Raji (cell line): ENCODE data around the gene TSPAN3.

Experiments
- POLR2A ChIP-seq: IDR thresholded peaks from 2 replicates; pipeline ENCODE4 v1.6.1; 2011; ENCODE audit warnings: low read depth, low read length, control low read depth; ENCODE audit not compliant: insufficient read depth

TSPAN3 gene

GRCh38 chr15:77027111-77027696, 43.7 kb downstream of the TSPAN3 start:
- no peak for TF ChIP-seq POLR2A

GRCh38 chr15:77026501-77027110, 44.3 kb downstream of the TSPAN3 start:
- no peak for TF ChIP-seq POLR2A

GRCh38 chr15:77025941-77026411, 44.9 kb downstream of the TSPAN3 start:
- no peak for TF ChIP-seq POLR2A

- TF ChIP-seq POLR2A = no peak
Measured at GRCh38 chr15:77025083-77025901, 45.6 kb downstream of the TSPAN3 start.

GRCh38 chr15:77024273-77025082, 46.4 kb downstream of the TSPAN3 start:
- no peak for TF ChIP-seq POLR2A

- TF ChIP-seq POLR2A = no peak
Measured at GRCh38 chr15:77023576-77024272, 47.2 kb downstream of the TSPAN3 start.

- TF ChIP-seq POLR2A = no peak
Measured at GRCh38 chr15:77022646-77023575, 48.0 kb downstream of the TSPAN3 start.

- TF ChIP-seq POLR2A = no peak
Measured at GRCh38 chr15:77021803-77022381, 49.0 kb downstream of the TSPAN3 start.

- no peak for TF ChIP-seq POLR2A
Measured at GRCh38 chr15:77021088-77021481, 49.8 kb downstream of the TSPAN3 start.

GRCh38 chr15:77020348-77021087, 50.4 kb downstream of the TSPAN3 start:
- no peak for TF ChIP-seq POLR2A

GRCh38 chr15:77019521-77020331, 51.2 kb downstream of the TSPAN3 start:
- TF ChIP-seq POLR2A = no peak

- no peak for TF ChIP-seq POLR2A
Measured at GRCh38 chr15:77018796-77019505, 52.0 kb downstream of the TSPAN3 start.
